ENCODE results near the gene BLTP3B.

DNA sequence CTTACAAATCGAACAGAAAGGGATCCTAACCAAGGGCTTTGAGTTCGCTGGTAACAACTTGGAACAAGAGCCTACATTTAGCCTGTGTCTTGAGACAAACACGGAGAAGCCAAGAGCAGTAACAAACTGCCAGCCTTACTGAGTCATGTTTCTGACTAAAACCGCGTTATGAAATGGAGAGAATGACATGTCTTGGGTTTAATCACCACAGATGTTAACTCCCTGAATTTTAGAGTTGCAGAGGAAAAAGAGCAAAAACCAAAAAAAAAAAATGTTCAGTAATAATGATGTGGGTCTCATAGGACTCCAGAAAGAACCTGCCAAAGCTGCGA lies 1.0 kb downstream of the BLTP3B start:
- TF ChIP-seq, protein P1, sequence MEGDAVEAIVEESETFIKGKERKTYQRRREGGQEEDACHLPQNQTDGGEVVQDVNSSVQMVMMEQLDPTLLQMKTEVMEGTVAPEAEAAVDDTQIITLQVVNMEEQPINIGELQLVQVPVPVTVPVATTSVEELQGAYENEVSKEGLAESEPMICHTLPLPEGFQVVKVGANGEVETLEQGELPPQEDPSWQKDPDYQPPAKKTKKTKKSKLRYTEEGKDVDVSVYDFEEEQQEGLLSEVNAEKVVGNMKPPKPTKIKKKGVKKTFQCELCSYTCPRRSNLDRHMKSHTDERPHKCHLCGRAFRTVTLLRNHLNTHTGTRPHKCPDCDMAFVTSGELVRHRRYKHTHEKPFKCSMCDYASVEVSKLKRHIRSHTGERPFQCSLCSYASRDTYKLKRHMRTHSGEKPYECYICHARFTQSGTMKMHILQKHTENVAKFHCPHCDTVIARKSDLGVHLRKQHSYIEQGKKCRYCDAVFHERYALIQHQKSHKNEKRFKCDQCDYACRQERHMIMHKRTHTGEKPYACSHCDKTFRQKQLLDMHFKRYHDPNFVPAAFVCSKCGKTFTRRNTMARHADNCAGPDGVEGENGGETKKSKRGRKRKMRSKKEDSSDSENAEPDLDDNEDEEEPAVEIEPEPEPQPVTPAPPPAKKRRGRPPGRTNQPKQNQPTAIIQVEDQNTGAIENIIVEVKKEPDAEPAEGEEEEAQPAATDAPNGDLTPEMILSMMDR (IDR thresholded peaks at IDR 0.05), result no peak
- no peak for TF ChIP-seq ZFX (IDR thresholded peaks at IDR 0.05; ENCODE audit: borderline replicate concordance)

All from 22Rv1 (cell line).